Spleen (tissue), 7 donors: Measurements from ENCODE around the gene HSPB2.

Experiments
- POLR2A ChIP-seq, 3 donors: fragments of 450-650 bp; IDR thresholded peaks; one replicate each; pipeline ENCODE4 v1.5.1; 2017; ENCODE audit warnings: antibody characterized with exemption in 3 of 3, mild to moderate bottlenecking in 1 of 3
- TF ChIP-seq, protein P1 (sequence below), 11 experiments: fragments of 200-600 bp in 7 of 11; fragments of 450-650 bp in 4 of 11; sonication (generic) in 4 of 11; IDR thresholded peaks in 8 of 11; conservative IDR thresholded peaks in 3 of 11; 1 replicate in 7 of 11; 2 replicates in 4 of 11; pipeline versions ENCODE4 v1.4.0 to v1.8.0; 2016 to 2021; ENCODE audit warnings: antibody characterized with exemption in 11 of 11, inconsistent platforms in 4 of 11, mild to moderate bottlenecking in 1 of 11
- donor health status: DM: no; HTN: no; CAD: no; lungs with moderate emphysema.
- donor health status: DM: no; HTN: no; CAD: no.
- donor health status: DM: no; HTN: no; CAD: no.

GRCh38 chr11:111934306-111934705, 21.8 kb downstream of the HSPB2 start:
- TF ChIP-seq, protein P1, sequence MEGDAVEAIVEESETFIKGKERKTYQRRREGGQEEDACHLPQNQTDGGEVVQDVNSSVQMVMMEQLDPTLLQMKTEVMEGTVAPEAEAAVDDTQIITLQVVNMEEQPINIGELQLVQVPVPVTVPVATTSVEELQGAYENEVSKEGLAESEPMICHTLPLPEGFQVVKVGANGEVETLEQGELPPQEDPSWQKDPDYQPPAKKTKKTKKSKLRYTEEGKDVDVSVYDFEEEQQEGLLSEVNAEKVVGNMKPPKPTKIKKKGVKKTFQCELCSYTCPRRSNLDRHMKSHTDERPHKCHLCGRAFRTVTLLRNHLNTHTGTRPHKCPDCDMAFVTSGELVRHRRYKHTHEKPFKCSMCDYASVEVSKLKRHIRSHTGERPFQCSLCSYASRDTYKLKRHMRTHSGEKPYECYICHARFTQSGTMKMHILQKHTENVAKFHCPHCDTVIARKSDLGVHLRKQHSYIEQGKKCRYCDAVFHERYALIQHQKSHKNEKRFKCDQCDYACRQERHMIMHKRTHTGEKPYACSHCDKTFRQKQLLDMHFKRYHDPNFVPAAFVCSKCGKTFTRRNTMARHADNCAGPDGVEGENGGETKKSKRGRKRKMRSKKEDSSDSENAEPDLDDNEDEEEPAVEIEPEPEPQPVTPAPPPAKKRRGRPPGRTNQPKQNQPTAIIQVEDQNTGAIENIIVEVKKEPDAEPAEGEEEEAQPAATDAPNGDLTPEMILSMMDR (IDR thresholded peaks at IDR 0.05 in 8 of 11, conservative IDR thresholded peaks at IDR 0.05 in 3 of 11) = no peak
- TF ChIP-seq POLR2A (IDR thresholded peaks at IDR 0.05) = no peak
